ENCODE measurements around the gene OCIAD1. TPM values are rescaled to one million over a fixed set of nuclear protein-coding genes. Genes with fewer than 3 reads are reported as not detected.
"Not testable (repeated sequence)": the region's sequence is repeated elsewhere in the genome, so short reads cannot be mapped to it uniquely, and the experiment has no call there.

OCIAD1 gene
- polyA plus RNA-seq, 10 donors = 180 to 262 (median 211) TPM

DNA sequence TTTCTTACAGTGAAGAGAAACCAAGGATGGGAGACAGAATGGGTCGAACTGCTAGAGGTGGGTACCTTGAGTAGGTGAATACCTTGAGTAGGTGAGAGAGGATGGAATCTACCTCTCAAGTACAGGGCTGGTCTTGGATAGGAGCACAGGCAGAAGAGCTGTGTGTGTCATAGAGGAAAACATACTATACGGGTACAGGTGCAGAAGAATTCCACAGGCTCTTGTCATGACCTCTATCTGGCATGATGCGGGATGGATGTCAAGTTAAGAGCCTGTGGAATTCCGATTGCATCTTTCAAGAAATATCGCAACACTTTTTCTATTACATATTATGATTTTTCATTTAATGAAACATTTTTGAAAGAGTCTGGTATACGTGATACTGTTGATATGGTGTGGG is 18.0 kb upstream of the OCIAD1 start:
- DNase-seq = no peak

GRCh38 chr4:48813964-48814363 is 16.9 kb upstream of the OCIAD1 start:
- DNase-seq = no peak

- DNase-seq = no peak
Measured at GRCh38 chr4:48815483-48815882, 15.4 kb upstream of the OCIAD1 start.

- not testable (repeated sequence) for DNase-seq
Measured at GRCh38 chr4:48816297-48816696, 14.6 kb upstream of the OCIAD1 start.

DNA sequence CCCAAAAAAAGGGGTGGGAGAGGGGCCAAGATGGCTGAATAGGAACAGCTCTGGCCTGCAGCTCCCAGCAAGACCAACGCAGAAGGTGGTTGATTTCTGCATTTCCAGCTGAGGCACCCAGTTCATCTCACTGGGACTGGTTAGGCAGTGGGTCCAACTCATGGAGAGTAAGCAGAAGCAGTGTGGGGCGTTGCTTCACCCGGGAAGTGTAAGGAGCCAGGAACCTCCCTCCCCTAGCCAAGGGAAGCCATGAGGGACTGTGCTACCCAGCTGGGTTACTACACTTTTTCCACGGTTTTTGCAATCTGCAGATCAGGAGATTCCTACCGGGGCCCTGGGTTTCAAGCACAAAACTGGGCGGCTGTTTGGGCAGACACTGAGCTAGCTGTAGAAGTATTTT is 13.9 kb upstream of the OCIAD1 start:
- no peak for DNase-seq

GRCh38 chr4:48821431-48821830 is 9.5 kb upstream of the OCIAD1 start:
- not testable (repeated sequence) for DNase-seq

DNA sequence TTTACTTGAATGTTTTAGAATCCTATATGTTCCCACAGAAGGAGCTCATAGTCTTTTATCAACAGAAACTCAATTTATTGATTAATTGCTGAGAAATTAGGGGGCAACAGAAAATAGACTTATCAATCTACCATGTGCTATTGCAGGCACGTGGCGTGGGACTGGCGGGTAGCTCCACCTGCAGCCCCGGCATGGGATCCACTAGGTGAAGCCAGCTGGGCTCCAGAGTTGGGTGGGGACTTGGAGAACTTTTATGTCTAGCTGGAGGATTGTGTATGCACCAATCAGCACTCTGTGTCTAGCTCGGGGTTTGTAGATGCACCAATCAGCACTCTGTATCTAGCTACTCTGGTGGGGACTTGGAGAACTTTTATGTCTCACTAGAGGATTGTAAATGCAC is 3.3 kb upstream of the OCIAD1 start:
- DNase-seq = no peak

DNA sequence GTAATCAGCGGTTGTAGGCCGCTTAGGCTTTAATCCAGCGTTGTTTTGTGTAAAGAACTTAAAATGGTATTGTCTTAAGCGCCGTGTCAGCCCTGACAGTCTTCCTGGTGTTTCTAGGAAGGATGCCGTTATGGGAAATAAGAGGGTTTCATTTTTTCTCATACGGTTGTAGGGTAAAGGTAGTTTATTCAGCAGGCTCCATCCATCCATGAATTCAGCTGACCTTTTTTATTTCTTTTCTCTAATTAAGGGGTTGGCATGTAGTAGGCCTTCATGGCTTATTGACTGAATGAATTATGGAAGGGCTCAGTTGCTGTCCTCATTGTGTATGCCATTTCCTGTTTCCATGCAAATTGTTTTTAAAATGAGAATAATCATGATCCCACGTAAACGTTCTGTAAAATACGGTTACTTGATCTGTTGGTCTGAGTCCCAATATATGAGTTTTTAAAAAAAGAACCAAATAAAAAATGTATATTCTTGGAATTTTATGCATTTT is 693 bp downstream of the OCIAD1 start:
- DNase-seq = no peak

GRCh38 chr4:48832571-48832970 is 1.7 kb downstream of the OCIAD1 start:
- peak; percentile 17 to 36 (median 19) for DNase-seq

DNA sequence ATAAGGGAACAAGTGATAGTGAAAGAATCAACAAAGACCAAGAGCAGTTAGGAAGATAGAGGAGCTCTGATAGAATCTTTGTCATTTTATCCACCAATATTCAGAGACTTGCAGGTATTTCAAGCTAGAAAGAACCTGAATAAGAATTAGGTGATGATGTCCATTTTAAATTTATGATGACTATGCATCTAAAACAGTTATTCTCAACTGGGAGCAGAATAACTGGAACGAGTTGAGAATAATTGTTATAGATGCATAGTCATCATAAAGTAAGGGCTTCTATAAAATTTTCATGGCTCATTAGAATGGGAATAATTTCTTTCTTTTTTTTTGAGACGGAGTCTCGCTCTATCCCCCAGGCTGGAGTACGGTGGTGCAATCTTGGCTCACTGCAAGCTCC is 5.8 kb downstream of the OCIAD1 start:
- DNase-seq = no peak

DNA sequence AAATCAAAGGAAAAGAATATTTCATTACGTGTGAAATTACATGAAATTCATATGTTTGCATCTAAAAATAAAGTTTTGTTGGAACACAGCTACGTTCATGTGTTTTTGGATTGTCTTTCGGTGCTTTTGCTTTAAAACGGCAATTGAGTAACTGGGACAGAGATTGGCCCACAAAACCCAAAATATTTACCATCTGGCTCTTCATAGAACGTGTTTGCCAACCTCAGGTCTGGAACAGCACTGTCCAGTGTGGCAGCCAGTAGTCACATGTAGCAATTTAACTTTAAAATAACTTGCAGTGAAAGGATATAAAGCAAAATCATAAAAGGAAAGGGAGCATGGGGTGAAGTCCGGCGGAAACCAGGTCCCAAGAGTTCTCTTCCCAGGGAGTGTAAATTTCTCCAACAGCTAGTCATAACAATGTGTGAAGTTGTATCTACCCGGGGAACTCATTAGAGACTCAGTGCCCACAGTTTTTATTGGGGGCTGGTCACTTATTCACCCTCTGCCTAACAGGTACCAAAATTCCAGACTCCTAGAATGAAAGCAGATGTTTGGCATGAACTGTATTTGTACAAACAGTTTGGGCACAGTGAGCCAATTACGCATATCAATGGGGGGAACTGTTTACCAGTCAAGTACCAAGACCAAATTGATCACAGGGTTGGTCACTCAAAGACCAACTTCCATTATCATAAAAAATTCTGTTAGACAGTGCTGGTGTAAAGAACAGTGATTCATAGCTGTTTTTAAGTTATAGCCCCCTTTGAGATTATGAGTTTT is 10.3 kb downstream of the OCIAD1 start:
- no peak for DNase-seq

- no peak for DNase-seq
Measured at GRCh38 chr4:48844843-48845242, 14.0 kb downstream of the OCIAD1 start.

DNA sequence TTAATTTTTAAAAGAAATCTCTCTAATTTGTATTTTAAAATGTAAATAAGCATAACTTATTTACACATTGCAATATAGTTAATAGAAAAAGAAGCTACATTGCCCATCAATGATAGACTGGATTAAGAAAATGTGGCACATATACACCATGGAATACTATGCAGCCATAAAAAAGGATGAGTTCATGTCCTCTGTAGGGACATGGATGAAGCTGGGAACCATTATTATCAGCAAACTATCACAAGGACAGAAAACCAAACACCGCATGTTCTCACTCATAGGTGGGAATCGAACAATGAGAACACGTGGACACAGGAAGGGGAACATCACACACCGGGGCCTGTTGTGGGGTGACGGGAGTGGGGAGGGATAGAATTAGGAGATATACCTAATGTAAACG is 17.9 kb downstream of the OCIAD1 start:
- not testable (repeated sequence) for DNase-seq

GRCh38 chr4:48851651-48852050 is 20.8 kb downstream of the OCIAD1 start:
- DNase-seq = no peak

DNA sequence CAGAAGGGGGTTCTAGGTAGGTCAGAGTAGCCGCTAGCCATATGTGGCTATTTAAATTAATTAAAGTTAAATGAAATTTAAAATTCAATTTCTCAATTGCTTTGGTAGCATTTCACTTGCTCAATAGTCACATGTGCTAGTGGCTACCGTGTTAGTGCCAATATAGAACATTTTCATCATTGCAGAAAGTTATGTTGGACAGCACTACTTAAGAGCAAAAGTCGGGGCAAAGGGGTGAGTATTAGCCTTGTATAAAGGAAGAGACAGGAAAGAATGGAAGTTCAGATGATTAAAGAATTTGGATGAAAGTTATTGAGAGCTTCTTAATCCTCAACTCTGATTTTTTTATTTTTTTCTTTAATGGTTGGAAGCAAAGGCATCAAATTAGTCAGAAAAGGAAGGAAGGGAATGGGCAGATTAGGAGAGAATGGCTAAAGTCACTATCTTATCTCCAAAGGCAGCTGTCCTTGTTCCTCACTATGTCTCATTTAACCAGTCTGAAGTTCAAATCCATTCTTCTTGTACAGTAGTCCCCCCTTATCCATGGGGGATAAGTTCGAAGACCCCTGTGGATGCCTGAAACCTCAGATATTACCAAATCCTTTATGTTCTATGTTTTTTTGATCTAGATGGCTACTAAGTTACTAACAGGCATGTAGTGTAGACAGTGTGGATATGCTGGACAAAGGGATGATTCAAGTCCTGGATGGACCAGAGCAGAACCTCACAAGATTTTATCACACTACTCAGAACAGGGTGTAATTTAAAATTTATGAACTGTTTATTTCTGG is 22.9 kb downstream of the OCIAD1 start:
- DNase-seq = no peak

- no peak for DNase-seq
Measured at GRCh38 chr4:48854395-48854683, 23.5 kb downstream of the OCIAD1 start.

GRCh38 chr4:48854982-48855381 is 24.1 kb downstream of the OCIAD1 start:
- no peak for DNase-seq

DNA sequence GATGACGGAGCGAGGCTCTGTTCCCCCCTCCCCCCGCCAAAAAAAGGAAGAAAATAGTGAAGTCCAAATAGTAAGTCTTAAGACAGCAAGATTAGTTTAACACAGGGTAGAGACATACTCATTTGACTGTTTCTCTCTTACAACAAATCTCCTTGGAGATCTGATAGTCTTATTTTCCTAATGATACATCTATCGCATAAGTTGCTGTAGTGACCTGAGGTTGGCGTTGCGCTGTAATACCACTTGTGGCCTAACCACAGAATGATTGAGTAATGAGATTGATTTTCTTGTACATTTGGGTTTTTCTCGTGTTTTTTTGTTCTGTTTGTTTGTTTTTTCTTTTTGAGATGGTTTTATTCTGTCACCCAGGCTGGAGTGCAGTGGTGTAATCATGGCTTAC is 27.2 kb downstream of the OCIAD1 start:
- DNase-seq = no peak

GRCh38 chr4:48862038-48862437 is 31.1 kb downstream of the OCIAD1 start:
- DNase-seq = no peak

DNA sequence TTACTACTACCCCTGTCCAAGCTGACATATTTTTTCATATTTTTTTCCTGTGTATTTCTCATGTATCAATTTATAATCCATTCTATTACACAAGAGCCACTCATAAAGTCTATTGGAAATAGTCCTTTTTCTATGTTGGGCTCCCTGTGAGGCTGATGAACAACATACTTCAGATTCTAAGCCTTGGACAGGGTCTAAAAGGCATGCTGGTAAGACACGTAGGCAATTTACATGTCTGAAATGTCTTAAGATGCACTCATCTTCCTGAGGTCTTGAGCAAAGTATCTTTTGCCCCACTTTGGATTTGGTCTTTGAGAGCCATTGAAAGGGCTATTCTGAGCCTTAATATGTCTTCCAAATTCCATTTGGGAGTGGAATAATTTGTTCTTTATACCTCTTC is 31.8 kb downstream of the OCIAD1 start:
- DNase-seq = no peak

DNA sequence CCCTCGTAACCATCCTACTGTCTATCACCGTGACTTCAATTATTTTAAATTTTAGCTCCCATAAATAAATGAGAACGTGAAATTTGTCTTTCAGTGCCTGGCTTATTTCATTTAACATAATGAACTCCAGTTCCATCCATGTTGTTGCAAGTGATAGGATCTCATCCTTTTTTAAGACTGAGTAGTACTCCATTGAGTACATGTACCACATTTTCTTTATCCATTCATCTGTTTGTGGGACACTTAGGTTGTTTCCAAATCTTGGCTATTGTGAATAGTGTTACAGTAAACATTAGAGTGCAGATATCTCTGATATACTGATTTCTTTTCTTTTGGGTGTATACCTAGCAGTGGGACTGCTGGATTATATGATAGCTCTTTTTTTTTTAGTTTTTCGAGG is 32.8 kb downstream of the OCIAD1 start:
- no peak for DNase-seq

DNA sequence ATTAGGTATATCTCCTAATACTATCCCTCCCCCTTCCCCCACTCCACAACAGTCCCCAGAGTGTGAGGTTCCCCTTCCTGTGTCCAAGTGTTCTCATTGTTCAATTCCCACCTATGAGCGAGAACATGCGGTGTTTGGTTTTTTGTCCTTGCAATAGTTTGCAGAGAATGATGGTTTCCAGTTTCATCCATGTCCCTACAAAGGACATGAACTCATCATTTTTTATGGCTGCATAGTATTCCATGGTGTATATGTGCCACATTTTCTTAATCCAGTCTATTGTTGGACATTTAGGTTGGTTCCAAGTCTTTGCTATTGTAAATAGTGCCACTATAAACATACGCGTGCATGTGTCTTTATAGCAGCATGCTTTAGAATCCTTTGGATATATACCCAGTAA is 33.8 kb downstream of the OCIAD1 start:
- not testable (repeated sequence) for DNase-seq

DNA sequence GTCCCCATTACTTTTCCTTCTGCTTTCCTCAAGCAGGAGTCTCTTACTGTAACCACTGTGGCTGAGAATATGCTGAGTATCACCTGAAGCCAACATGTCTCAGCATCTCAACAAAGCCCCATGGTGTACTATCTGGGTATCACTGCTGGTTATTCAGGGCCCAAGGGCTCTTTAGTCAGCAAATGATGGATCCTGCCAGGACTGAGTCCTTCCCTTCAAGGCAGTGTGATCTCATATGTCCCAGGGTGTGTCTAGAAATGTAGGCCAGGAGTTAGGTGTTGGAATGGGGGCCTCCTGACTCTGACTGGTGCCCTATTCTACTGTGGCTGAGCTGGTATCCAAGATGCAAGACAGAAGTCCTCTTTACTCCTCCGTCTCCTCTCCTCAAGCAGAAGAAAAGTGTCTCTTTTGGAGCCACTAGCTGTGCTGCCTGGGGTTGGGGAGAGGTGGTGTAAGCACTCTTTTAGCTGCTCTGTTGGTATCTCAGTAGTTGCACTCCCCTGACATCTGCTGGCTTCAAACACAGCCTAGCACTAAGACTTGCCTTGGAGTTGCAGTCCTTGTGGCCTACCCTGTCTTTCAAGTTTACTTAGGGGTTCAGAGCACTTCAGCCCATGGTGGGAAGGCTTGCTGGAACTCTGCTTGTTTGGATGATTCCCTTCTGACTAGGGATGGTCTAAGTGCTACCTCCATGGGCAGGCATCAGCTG is 47.1 kb downstream of the OCIAD1 start:
- no peak for DNase-seq

Measured in muscle of back (tissue), 11 donors.